ENCODE results near the gene BAZ1A. TPM values are rescaled to one million over a fixed set of nuclear protein-coding genes. Genes with fewer than 3 reads are reported as not detected.

Gene BAZ1A
- total and polyA plus RNA-seq, 2 of the 8 experiments (the other 6 are each of a cell fraction or from before 2014, with no cell fraction given) = 8.0 to 23.1 TPM

DNA sequence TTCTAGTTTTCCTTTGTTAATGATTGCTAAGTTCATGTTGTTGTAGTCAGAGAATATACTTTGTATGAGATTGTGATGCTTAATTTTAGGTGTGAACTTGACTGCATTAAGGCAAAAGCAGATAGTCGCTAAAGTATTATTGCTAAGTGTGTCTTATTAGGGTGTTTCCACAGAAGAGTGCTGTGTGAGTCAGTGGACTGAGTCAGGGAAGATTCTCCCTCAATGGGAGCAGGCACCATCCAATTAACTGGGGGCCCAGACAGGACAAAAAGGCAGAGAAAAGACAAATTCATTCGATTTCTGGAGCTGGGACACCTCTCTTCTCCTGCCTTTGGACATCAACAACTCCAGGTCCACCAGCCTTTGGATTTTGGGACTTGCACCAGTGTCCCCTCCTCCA, 48.5 kb downstream of the BAZ1A start:
- Histone ChIP-seq H3K4me1 (replicated peaks in 1 of 4; ENCODE audit: control insufficient read depth in 3 of 4, insufficient read depth in 4 of 4, low read length in 3 of 4) (no peaks in the 10 kb centered on the region), H4K5ac (ENCODE audit: insufficient read length, low read depth, low read length) (no peak overlapping the region), H4K8ac (ENCODE audit: extremely low read depth, insufficient read depth, low read length) (no peak overlapping the region), H3K4me2 (ENCODE audit: insufficient read depth in 1 of 2, low read depth in 2 of 2, low read length in 2 of 2) (no peak overlapping the region), H3K23me2 (ENCODE audit: low read depth, low read length) (no peaks in the 10 kb centered on the region; the same call in 1 of the 2 replicates), H4K91ac (replicated peaks; ENCODE audit: insufficient read length, low read length) (no peak overlapping the region), H2BK12ac (ENCODE audit: low read depth, low read length) (no peak overlapping the region), H3K79me1 (ENCODE audit: low read depth, low read length) (no peaks in the 10 kb centered on the region), H3K27me3 (replicated peaks in 1 of 4; ENCODE audit: control insufficient read depth in 3 of 4, extremely low read depth in 1 of 4, insufficient read depth in 3 of 4, low read length in 3 of 4) (no peaks in the 10 kb centered on the region), H3K23ac (ENCODE audit: insufficient read length) (no peak overlapping the region), H3K18ac (ENCODE audit: extremely low read depth, low read length) (no peak overlapping the region), H3K56ac (replicated peaks; ENCODE audit: insufficient read length, low read depth, low read length) (no peak overlapping the region), H3K4ac (replicated peaks; ENCODE audit: insufficient read length, low read depth, low read length) (no peak overlapping the region), H4K20me1 (replicated peaks in 1 of 2; ENCODE audit: control insufficient read depth in 1 of 2, insufficient read depth in 2 of 2, low read length in 2 of 2) (no peaks in the 10 kb centered on the region), H3K9me3 (ENCODE audit: insufficient read depth in 2 of 2, low read depth in 1 of 2, low read length in 1 of 2) (no peaks in the 10 kb centered on the region), H3K36me3 (ENCODE audit: control insufficient read depth in 2 of 4, insufficient read depth in 4 of 4, low read length in 3 of 4) (peaks cover 0 to 2% (median 0%) of the 10 kb centered on the region in 4 experiments; a peak in 1 of 8 replicates), H2BK20ac (ENCODE audit: low read length) (no peak overlapping the region), H2BK5ac (ENCODE audit: low read depth, low read length) (no peak overlapping the region), H3K9ac (replicated peaks in 1 of 4; ENCODE audit: extremely low read depth in 1 of 4, low read depth in 3 of 4, low read length in 3 of 4) (no peak overlapping the region), H3K27ac (ENCODE audit: low read depth, low read length) (no peak overlapping the region), H3K79me2 (ENCODE audit: control insufficient read depth in 1 of 2, insufficient read depth in 2 of 2, low read length in 2 of 2) (no peaks in the 10 kb centered on the region), H2BK15ac (ENCODE audit: low read length) (no peak overlapping the region), H2AK5ac (ENCODE audit: low read depth, low read length) (no peak overlapping the region), H3K4me3 (ENCODE audit: extremely low read depth in 1 of 4, insufficient read depth in 2 of 4, low read depth in 3 of 4, low read length in 4 of 4) (no peak overlapping the region), H2AFZ (ENCODE audit: low read length) (no peak overlapping the region), H2BK120ac (replicated peaks; ENCODE audit: low read depth, low read length) (no peak overlapping the region), H3K14ac (ENCODE audit: insufficient read length) (no peak overlapping the region)
- no peak for FAIRE-seq
- TF ChIP-seq CREB1 (IDR thresholded peaks at IDR 0.05) (no peak), KDM4A (IDR thresholded peaks at IDR 0.05; ENCODE audit: low read depth, low read length, severe bottlenecking) (no peak), CBX5 (IDR thresholded peaks at IDR 0.05; ENCODE audit: low read depth, low read length) (no peak), SP2 (IDR thresholded peaks at IDR 0.05; ENCODE audit: low read length) (no peak), KDM5A (IDR thresholded peaks at IDR 0.05; ENCODE audit: low read length) (no peak), EGR1 (IDR thresholded peaks at IDR 0.05; ENCODE audit: borderline replicate concordance, low read depth, low read length) (no peak)
- POLR2A ChIA-PET (ENCODE audit: partially characterized antibody) = no interaction called here
- no peak for DNase-seq (ENCODE audit: low read depth in 1 of 2, low spot score in 2 of 2)
- CTCF ChIA-PET (ENCODE audit: partially characterized antibody) = no interaction called here
- WGBS, 2 experiments (ENCODE audit: extremely low coverage in 1 of 2, insufficient coverage in 1 of 2, insufficient read length in 1 of 2, insufficient replicate concordance in 2 of 2, low coverage in 1 of 2, low lambda C conversion rate in 2 of 2, missing lambda C conversion rate in 1 of 2) = 87% methylated on average over 2 of the region's 2 CpGs; no CpG with 5 or more reads in 1 of the 2 experiments
